HG03139 (cell line): Measurements from ENCODE around the gene MRPL27.

ENCODE experiments used
- ATAC-seq: cut with Tn5 transposase; IDR thresholded peaks from one replicate; pipeline ENCODE4 v1.9.1; 2021; ENCODE audit not compliant: unreplicated experiment

The MRPL27 gene

GRCh38 chr17:50386510-50386909 lies 13.5 kb upstream of the MRPL27 start:
- no peak for ATAC-seq

GRCh38 chr17:50382931-50383330 lies 9.9 kb upstream of the MRPL27 start:
- no peak for ATAC-seq

GRCh38 chr17:50381920-50382319 lies 8.9 kb upstream of the MRPL27 start:
- ATAC-seq, result no peak

GRCh38 chr17:50381260-50381815 lies 8.4 kb upstream of the MRPL27 start:
- no peak for ATAC-seq

- no peak for ATAC-seq
Observed at GRCh38 chr17:50380369-50381259, 7.6 kb upstream of the MRPL27 start.

- no peak for ATAC-seq
Observed at GRCh38 chr17:50379351-50380132, 6.6 kb upstream of the MRPL27 start.

- ATAC-seq, result no peak
Observed at GRCh38 chr17:50375858-50376538, 3.0 kb upstream of the MRPL27 start.

- ATAC-seq, result no peak
Observed at GRCh38 chr17:50373705-50374104, 721 bp upstream of the MRPL27 start.

GRCh38 chr17:50372222-50372757 lies 694 bp downstream of the MRPL27 start:
- ATAC-seq, result no peak

GRCh38 chr17:50371526-50371925 lies 1.5 kb downstream of the MRPL27 start:
- ATAC-seq, result no peak

GRCh38 chr17:50370052-50370451 lies 2.9 kb downstream of the MRPL27 start:
- ATAC-seq, result no peak

GRCh38 chr17:50367401-50367800 lies 5.6 kb downstream of the MRPL27 start:
- no peak for ATAC-seq

- ATAC-seq, result no peak
Observed at GRCh38 chr17:50365649-50366393, 7.2 kb downstream of the MRPL27 start.

- no peak for ATAC-seq
Observed at GRCh38 chr17:50365165-50365564, 7.8 kb downstream of the MRPL27 start.

- no peak for ATAC-seq
Observed at GRCh38 chr17:50364715-50365114, 8.3 kb downstream of the MRPL27 start.

GRCh38 chr17:50364061-50364458 lies 8.9 kb downstream of the MRPL27 start:
- no peak for ATAC-seq

GRCh38 chr17:50363217-50364060 lies 9.5 kb downstream of the MRPL27 start:
- no peak for ATAC-seq

GRCh38 chr17:50362661-50363060 lies 10.3 kb downstream of the MRPL27 start:
- ATAC-seq, result no peak
